Measurements from ENCODE around the gene ABI1.

- TF ChIP-seq, protein P1, sequence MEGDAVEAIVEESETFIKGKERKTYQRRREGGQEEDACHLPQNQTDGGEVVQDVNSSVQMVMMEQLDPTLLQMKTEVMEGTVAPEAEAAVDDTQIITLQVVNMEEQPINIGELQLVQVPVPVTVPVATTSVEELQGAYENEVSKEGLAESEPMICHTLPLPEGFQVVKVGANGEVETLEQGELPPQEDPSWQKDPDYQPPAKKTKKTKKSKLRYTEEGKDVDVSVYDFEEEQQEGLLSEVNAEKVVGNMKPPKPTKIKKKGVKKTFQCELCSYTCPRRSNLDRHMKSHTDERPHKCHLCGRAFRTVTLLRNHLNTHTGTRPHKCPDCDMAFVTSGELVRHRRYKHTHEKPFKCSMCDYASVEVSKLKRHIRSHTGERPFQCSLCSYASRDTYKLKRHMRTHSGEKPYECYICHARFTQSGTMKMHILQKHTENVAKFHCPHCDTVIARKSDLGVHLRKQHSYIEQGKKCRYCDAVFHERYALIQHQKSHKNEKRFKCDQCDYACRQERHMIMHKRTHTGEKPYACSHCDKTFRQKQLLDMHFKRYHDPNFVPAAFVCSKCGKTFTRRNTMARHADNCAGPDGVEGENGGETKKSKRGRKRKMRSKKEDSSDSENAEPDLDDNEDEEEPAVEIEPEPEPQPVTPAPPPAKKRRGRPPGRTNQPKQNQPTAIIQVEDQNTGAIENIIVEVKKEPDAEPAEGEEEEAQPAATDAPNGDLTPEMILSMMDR (IDR thresholded peaks at IDR 0.05) = no peak
- TF ChIP-seq POLR2A (IDR thresholded peaks at IDR 0.05) = no peak
Observed at GRCh38 chr10:26770069-26770468, 90.7 kb downstream of the ABI1 start.

All from testis (tissue), 2 donors.